ENCODE data around the gene LRRFIP1.
"Not testable (repeated sequence)": the region's sequence is repeated elsewhere in the genome, so short reads cannot be mapped to it uniquely, and the experiment has no call there.

Gene LRRFIP1

DNA sequence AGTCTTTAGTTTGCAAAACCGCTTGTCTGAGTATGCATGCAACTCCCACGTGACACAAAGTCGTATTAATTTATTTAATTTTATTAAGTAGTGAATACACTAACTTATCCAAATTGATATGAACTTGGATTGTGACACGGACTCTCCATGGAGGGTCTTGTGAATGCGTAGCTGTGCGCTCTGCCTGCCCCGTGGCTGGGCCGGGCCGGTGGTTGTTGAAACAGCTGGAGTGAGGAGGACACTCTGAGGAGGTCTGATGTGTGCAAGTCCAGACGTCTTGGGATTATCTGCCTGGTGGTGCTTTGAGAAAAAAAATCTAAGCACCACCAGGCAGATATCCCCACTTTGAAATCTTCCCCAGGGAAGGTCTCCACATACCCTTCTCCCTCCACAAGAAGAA lies 130.2 kb downstream of the LRRFIP1 start:
- Histone ChIP-seq H3K27me3 (replicated peaks in 2 of 5; ENCODE audit: control insufficient read depth in 4 of 5, insufficient read depth in 5 of 5, low read length in 4 of 5) (no peaks in the 10 kb centered on the region), H3K4me1 (ENCODE audit: control extremely low read depth in 1 of 4, control insufficient read depth in 4 of 4, insufficient read depth in 4 of 4, low read length in 3 of 4) (peaks cover 0 to 2% (median 0%) of the 10 kb centered on the region in 4 experiments), H3K4me3 (ENCODE audit: control insufficient read depth in 1 of 7, extremely low read depth in 1 of 7, insufficient read depth in 4 of 7, low read depth in 2 of 7, low read length in 6 of 7) (no peak overlapping the region), H3K9me3 (ENCODE audit: control extremely low read depth in 1 of 5, control insufficient read depth in 4 of 5, insufficient read depth in 2 of 5, low read depth in 1 of 5, low read length in 4 of 5) (no peaks in the 10 kb centered on the region), H3K36me3 (ENCODE audit: control insufficient read depth in 4 of 4, insufficient read depth in 4 of 4, low read length in 3 of 4) (peaks cover 47 to 98% (median 72%) of the 10 kb centered on the region in 4 experiments), H3K27ac (ENCODE audit: insufficient read depth in 1 of 2, low read depth in 1 of 2, low read length in 2 of 2, poor library complexity in 1 of 2, severe bottlenecking in 2 of 2) (no peak overlapping the region)
- 98% methylated on average over 6 of the region's 10 CpGs for WGBS (ENCODE audit: insufficient coverage)
- ChIA-PET CTCF (interaction anchor here (0.5 to 5.5 kb wide), 3 partner anchors 12 to 143 kb away, joined by 3 to 27 read pairs (median 4); no protein-coding TSS in a partner anchor), POLR2A (no interaction called here)
- DNase-seq: no peak

DNA sequence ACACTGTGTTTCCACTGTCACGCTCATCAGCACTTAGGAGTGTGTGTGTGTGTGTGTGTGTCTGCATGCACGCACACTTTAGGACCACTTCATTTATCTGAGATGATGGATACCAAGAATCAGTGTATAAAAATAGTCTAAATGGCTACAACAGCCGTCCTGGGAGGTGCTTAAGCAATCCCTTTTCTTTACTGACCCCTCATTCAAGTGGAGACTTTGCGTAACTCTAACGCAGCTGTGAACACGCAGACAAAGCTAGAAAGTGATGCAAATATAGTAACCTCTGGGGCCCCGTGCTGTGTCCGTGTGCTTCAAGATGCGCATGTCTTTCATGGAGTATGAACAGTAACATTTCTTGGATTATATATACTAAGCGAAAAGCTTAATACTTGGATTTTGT lies 130.8 kb downstream of the LRRFIP1 start:
- no peaks in the 10 kb centered on the region for H3K9me3 ChIP-seq (ENCODE audit: control extremely low read depth in 1 of 5, control insufficient read depth in 4 of 5, insufficient read depth in 2 of 5, low read depth in 1 of 5, low read length in 4 of 5)
- ChIA-PET CTCF (interaction anchor here (0.5 to 5.5 kb wide), 5 partner anchors 12 to 144 kb away, joined by 3 to 27 read pairs (median 3); no protein-coding TSS in a partner anchor), POLR2A (no interaction called here)
- WGBS (ENCODE audit: insufficient coverage): 98% methylated on average over 7 of the region's 10 CpGs
- no peaks in the 10 kb centered on the region for H3K27me3 ChIP-seq (replicated peaks in 2 of 5; ENCODE audit: control insufficient read depth in 4 of 5, insufficient read depth in 5 of 5, low read length in 4 of 5)
- peaks cover 48 to 99% (median 74%) of the 10 kb centered on the region in 4 experiments for H3K36me3 ChIP-seq (ENCODE audit: control insufficient read depth in 4 of 4, insufficient read depth in 4 of 4, low read length in 3 of 4)
- DNase-seq: no peak
- H3K4me3 ChIP-seq (ENCODE audit: control insufficient read depth in 1 of 7, extremely low read depth in 1 of 7, insufficient read depth in 4 of 7, low read depth in 2 of 7, low read length in 6 of 7): no peak overlapping the region
- H3K4me1 ChIP-seq (ENCODE audit: control extremely low read depth in 1 of 4, control insufficient read depth in 4 of 4, insufficient read depth in 4 of 4, low read length in 3 of 4): no peaks in the 10 kb centered on the region
- H3K27ac ChIP-seq (ENCODE audit: insufficient read depth in 1 of 2, low read depth in 1 of 2, low read length in 2 of 2, poor library complexity in 1 of 2, severe bottlenecking in 2 of 2): no peak overlapping the region

DNA sequence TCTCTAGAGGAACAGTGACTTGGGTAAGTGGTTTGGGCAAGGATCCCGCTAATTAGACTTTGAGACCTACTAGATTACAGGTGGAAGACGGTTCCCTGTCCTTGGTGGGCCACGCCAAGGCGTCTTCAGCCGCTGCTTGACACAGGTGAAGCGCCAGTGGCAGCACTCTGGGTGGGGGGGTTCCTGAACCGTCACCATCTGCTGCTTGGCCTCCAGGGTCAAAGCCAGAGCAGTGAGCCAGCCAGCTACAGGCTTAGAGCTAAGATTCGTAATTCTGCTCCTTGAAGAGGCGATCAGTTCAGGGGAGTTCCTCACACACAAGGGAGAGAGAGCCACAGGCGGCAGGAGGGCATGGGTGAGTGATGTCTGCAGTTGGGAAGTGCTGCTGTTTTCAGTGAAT lies 131.8 kb downstream of the LRRFIP1 start:
- ChIA-PET CTCF (interaction anchor here (0.8 to 1.5 kb wide), 2 partner anchors 11 to 12 kb away, joined by 3 read pairs; no protein-coding TSS in a partner anchor), POLR2A (no interaction called here)
- Histone ChIP-seq H3K27me3 (replicated peaks in 2 of 5; ENCODE audit: control insufficient read depth in 4 of 5, insufficient read depth in 5 of 5, low read length in 4 of 5) (no peaks in the 10 kb centered on the region), H3K36me3 (ENCODE audit: control insufficient read depth in 4 of 4, insufficient read depth in 4 of 4, low read length in 3 of 4) (peaks cover 42 to 98% (median 76%) of the 10 kb centered on the region in 4 experiments), H3K4me1 (ENCODE audit: control extremely low read depth in 1 of 4, control insufficient read depth in 4 of 4, insufficient read depth in 4 of 4, low read length in 3 of 4) (no peaks in the 10 kb centered on the region), H3K4me3 (ENCODE audit: control insufficient read depth in 1 of 7, extremely low read depth in 1 of 7, insufficient read depth in 4 of 7, low read depth in 2 of 7, low read length in 6 of 7) (no peak overlapping the region), H3K9me3 (ENCODE audit: control extremely low read depth in 1 of 5, control insufficient read depth in 4 of 5, insufficient read depth in 2 of 5, low read depth in 1 of 5, low read length in 4 of 5) (no peaks in the 10 kb centered on the region), H3K27ac (ENCODE audit: insufficient read depth in 1 of 2, low read depth in 1 of 2, low read length in 2 of 2, poor library complexity in 1 of 2, severe bottlenecking in 2 of 2) (no peak overlapping the region)
- DNase-seq: no peak
- WGBS (ENCODE audit: insufficient coverage): 96% methylated on average over 8 of the region's 10 CpGs

DNA sequence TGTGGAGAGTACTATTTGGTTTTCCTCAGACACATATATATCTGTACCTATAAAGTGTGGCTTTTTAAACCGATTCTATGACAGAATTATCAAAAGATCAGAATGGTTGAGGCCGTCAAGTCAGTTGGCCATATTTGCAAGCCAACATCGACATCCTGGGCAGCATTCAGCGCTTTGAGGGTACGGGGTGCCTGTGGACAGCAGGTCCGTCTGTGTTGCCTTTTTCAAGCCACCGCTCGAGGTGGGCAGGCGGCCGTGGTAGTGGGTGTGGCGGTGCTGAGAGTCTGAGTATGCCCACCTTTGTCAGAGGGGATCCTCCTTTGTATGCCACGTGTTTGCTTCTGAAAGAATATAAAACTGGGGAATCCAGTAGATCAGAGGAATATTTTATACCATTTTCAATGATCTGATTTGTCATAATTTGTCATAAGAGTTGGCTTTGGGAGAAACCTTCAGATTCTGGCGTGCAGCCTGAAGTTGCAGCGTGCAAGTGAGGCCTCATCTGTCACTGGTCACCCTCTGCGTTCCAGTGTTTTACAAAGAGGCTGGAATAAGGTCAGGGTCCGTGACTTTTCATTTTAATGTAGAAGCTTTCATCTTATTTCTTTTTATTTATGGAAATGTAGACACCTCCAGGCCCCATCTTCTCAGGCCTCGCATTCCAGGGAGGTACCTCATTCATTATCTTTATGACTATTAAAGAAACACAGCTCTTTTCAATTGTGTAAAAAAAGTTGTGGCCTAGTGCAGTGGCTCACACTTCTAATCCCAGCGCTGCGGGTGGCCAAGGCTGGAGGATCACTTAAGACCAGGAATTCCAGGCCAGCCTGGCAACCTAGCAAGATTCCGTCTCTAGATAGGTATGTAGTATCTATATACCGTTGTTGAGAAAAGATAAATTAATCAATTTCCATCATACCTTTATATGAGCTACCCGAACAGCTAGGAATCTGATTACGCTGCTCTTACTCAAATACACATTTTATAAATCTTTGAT lies 133.4 kb downstream of the LRRFIP1 start:
- no peak overlapping the region for H3K27ac ChIP-seq (ENCODE audit: insufficient read depth in 1 of 2, low read depth in 1 of 2, low read length in 2 of 2, poor library complexity in 1 of 2, severe bottlenecking in 2 of 2)
- H3K27me3 ChIP-seq (replicated peaks in 2 of 5; ENCODE audit: control insufficient read depth in 4 of 5, insufficient read depth in 5 of 5, low read length in 4 of 5): no peaks in the 10 kb centered on the region
- POLR2A ChIA-PET: no interaction called here
- WGBS (ENCODE audit: insufficient coverage): 98% methylated on average over 14 of the region's 23 CpGs
- H3K4me1 ChIP-seq (ENCODE audit: control extremely low read depth in 1 of 4, control insufficient read depth in 4 of 4, insufficient read depth in 4 of 4, low read length in 3 of 4): no peaks in the 10 kb centered on the region
- no peak for DNase-seq
- no peak overlapping the region for H3K4me3 ChIP-seq (ENCODE audit: control insufficient read depth in 1 of 7, extremely low read depth in 1 of 7, insufficient read depth in 4 of 7, low read depth in 2 of 7, low read length in 6 of 7)
- no peaks in the 10 kb centered on the region for H3K9me3 ChIP-seq (ENCODE audit: control extremely low read depth in 1 of 5, control insufficient read depth in 4 of 5, insufficient read depth in 2 of 5, low read depth in 1 of 5, low read length in 4 of 5)
- peaks cover 36 to 91% (median 65%) of the 10 kb centered on the region in 4 experiments for H3K36me3 ChIP-seq (ENCODE audit: control insufficient read depth in 4 of 4, insufficient read depth in 4 of 4, low read length in 3 of 4)
- CTCF ChIA-PET: interaction anchor here (0.9 to 1.4 kb wide), 2 partner anchors 14 to 248 kb away, joined by 3 read pairs; no protein-coding TSS in a partner anchor

DNA sequence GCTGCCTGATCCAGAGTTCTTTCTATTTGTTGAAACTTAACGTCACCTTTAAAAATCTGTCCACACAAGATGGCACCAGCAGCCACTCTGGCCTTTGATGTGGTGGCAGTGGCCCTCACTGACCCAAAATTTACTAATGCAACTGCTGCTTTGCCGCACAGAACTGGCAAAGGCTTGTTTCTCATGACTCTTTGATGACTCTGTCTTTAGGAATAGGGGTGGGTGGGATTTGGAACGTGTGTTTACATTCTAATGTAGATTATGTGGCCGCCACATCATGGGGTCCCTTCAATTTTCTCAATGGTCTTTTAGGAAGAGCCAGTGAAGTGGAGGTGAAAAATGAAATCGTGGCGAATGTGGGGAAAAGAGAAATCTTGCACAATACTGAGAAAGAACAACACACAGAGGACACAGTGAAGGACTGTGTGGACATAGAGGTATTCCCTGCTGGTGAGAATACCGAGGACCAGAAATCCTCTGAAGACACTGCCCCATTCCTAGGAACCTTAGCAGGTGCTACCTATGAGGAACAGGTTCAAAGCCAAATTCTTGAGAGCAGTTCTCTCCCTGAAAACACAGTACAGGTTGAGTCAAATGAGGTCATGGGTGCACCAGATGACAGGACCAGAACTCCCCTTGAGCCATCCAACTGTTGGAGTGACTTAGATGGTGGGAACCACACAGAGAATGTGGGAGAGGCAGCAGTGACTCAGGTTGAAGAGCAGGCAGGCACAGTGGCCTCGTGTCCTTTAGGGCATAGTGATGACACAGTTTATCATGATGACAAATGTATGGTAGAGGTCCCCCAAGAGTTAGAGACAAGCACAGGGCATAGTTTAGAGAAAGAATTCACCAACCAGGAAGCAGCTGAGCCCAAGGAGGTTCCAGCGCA lies 135.2 kb downstream of the LRRFIP1 start:
- DNase-seq; H3K4me1 ChIP-seq (ENCODE audit: control extremely low read depth in 1 of 4, control insufficient read depth in 4 of 4, insufficient read depth in 4 of 4, low read length in 3 of 4); H3K4me3 ChIP-seq (ENCODE audit: control insufficient read depth in 1 of 7, extremely low read depth in 1 of 7, insufficient read depth in 4 of 7, low read depth in 2 of 7, low read length in 6 of 7); H3K9me3 ChIP-seq (ENCODE audit: control extremely low read depth in 1 of 5, control insufficient read depth in 4 of 5, insufficient read depth in 2 of 5, low read depth in 1 of 5, low read length in 4 of 5); POLR2A ChIA-PET; H3K27me3 ChIP-seq (replicated peaks in 2 of 5; ENCODE audit: control insufficient read depth in 4 of 5, insufficient read depth in 5 of 5, low read length in 4 of 5); H3K27ac ChIP-seq (ENCODE audit: insufficient read depth in 1 of 2, low read depth in 1 of 2, low read length in 2 of 2, poor library complexity in 1 of 2, severe bottlenecking in 2 of 2): not testable (repeated sequence)
- peaks cover 39 to 88% (median 63%) of the 10 kb centered on the region in 4 experiments for H3K36me3 ChIP-seq (ENCODE audit: control insufficient read depth in 4 of 4, insufficient read depth in 4 of 4, low read length in 3 of 4)
- CTCF ChIA-PET: interaction anchor here (0.9 to 1.4 kb wide), 3 partner anchors 9 to 250 kb away, joined by 3 read pairs; no protein-coding TSS in a partner anchor
- WGBS (ENCODE audit: insufficient coverage): 90% methylated on average over 7 of the region's 9 CpGs

DNA sequence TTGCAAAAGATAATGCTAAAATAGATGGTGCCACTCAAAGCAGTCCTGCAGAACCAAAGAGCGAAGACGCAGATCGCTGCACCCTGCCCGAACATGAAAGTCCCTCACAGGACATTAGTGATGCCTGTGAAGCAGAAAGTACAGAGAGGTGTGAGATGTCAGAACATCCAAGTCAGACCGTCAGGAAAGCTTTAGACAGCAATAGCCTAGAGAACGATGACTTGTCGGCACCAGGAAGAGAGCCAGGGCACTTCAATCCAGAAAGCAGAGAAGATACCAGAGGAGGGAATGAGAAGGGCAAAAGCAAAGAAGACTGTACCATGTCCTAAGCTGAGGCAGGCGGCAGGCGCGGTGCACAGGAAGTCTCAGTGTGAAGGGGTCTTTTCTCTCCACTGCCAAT lies 136.4 kb downstream of the LRRFIP1 start:
- peaks cover 37 to 81% (median 53%) of the 10 kb centered on the region in 4 experiments for H3K36me3 ChIP-seq (ENCODE audit: control insufficient read depth in 4 of 4, insufficient read depth in 4 of 4, low read length in 3 of 4)
- no peak overlapping the region for H3K27ac ChIP-seq (ENCODE audit: insufficient read depth in 1 of 2, low read depth in 1 of 2, low read length in 2 of 2, poor library complexity in 1 of 2, severe bottlenecking in 2 of 2)
- 99% methylated on average over 10 of the region's 10 CpGs for WGBS (ENCODE audit: insufficient coverage)
- no peak for DNase-seq
- no peaks in the 10 kb centered on the region for H3K4me1 ChIP-seq (ENCODE audit: control extremely low read depth in 1 of 4, control insufficient read depth in 4 of 4, insufficient read depth in 4 of 4, low read length in 3 of 4)
- ChIA-PET POLR2A (no interaction called here), CTCF (interaction anchor here (0.9 kb wide), 1 partner anchor 10 kb away, joined by 3 read pairs; no protein-coding TSS in a partner anchor)
- H3K27me3 ChIP-seq (replicated peaks in 2 of 5; ENCODE audit: control insufficient read depth in 4 of 5, insufficient read depth in 5 of 5, low read length in 4 of 5): no peaks in the 10 kb centered on the region
- no peak overlapping the region for H3K4me3 ChIP-seq (ENCODE audit: control insufficient read depth in 1 of 7, extremely low read depth in 1 of 7, insufficient read depth in 4 of 7, low read depth in 2 of 7, low read length in 6 of 7)
- H3K9me3 ChIP-seq (ENCODE audit: control extremely low read depth in 1 of 5, control insufficient read depth in 4 of 5, insufficient read depth in 2 of 5, low read depth in 1 of 5, low read length in 4 of 5): no peaks in the 10 kb centered on the region

Data from common myeloid progenitor, CD34-positive (primary cell).